HCT116 (cell line): ENCODE results near the gene PBX3. TPM values are rescaled to one million over a fixed set of nuclear protein-coding genes. Genes with fewer than 3 reads are reported as not detected.

Experiments
- ATAC-seq: fragments of 200-7000 bp; cut with Tn5 transposase; 2 replicates; pipeline ENCODE4 v1.9.1; 2020; ENCODE audit warnings: mild to moderate bottlenecking, moderate library complexity
- BruUV-seq: library from RNA; stranded (reverse); fragments of 400-500 nt; replicated peaks from 2 replicates; lab custom pipeline; 2021; lab: Mats Ljungman, UMichigan
- CTCF ChIA-PET: fragments of 300-600 bp; sonication (Branson Sonifier 250); formaldehyde crosslinking; loops from one replicate; lab custom pipeline; 2021; ENCODE audit warnings: antibody characterized with exemption; lab: Charles Lee
- POLR2A ChIA-PET: fragments of 300-600, 350-600 bp; sonication (Branson Sonifier 250); formaldehyde crosslinking; loops from one replicate; lab custom pipeline; 2021; ENCODE audit warnings: antibody characterized with exemption; lab: Charles Lee
- RAD21 ChIA-PET, 2 experiments: fragments of 300-600 bp; sonication (Branson Sonifier 250); formaldehyde crosslinking; loops; one replicate each; lab custom pipeline; 2023; ENCODE audit warnings: low total read pairs in 2 of 2; ENCODE audit not compliant: uncharacterized antibody in 2 of 2, unreplicated experiment in 2 of 2, low non-redundant PET in 1 of 2; lab: Charles Lee
- DNase-seq: peaks from one replicate; pipeline ENCODE4 v3.0.0-alpha.2; 2010; ENCODE audit warnings: low read depth, low spot score
- H2AFZ ChIP-seq: fragments of 200-600 bp; shearing (Covaris generic), sonication (generic); 2 replicates; pipeline ENCODE4 v1.6.1; 2017; ENCODE audit warnings: low read depth, mixed run types, mixed read lengths, antibody characterized with exemption, low read length; ENCODE audit not compliant: poor library complexity, severe bottlenecking
- H3K27ac ChIP-seq: 2 replicates; pipeline ENCODE4 v1.5.1; 2012; ENCODE audit warnings: low read depth, low read length
- H3K27me3 ChIP-seq: fragments of 200-600 bp; sonication (generic); 2 replicates; pipeline ENCODE4 v1.6.1; 2016; ENCODE audit warnings: mixed run types, low read length, mixed read lengths; ENCODE audit not compliant: insufficient read depth
- H3K36me3 ChIP-seq, 2 experiments: fragments of 200-500 bp in 1 of 2; fragments of 200-600 bp in 1 of 2; sonication (Bioruptor generic) in 1 of 2; sonication (generic) in 1 of 2; 2 replicates each; pipeline versions ENCODE4 v1.5.1 to v1.6.1; 2014 to 2016; ENCODE audit warnings: low read length in 2 of 2, inconsistent platforms in 1 of 2, mixed read lengths in 1 of 2, mixed run types in 1 of 2; ENCODE audit not compliant: insufficient read depth in 2 of 2, control insufficient read depth in 1 of 2
- H3K4me1 ChIP-seq, 2 experiments: fragments of 200-600 bp in 1 of 2; sonication (generic) in 1 of 2; 2 replicates each; pipeline versions ENCODE4 v1.5.1 to v1.6.1; 2012 to 2017; ENCODE audit warnings: low read length in 2 of 2, inconsistent platforms in 1 of 2, mild to moderate bottlenecking in 1 of 2, mixed read lengths in 1 of 2, mixed run types in 1 of 2, moderate library complexity in 1 of 2; ENCODE audit not compliant: insufficient read depth in 2 of 2, control insufficient read depth in 1 of 2
- H3K4me2 ChIP-seq: fragments of 200-600 bp; sonication (generic); 2 replicates; pipeline ENCODE4 v1.6.1; 2017; ENCODE audit warnings: mixed run types, low read length, mixed read lengths
- H3K4me3 ChIP-seq, 2 experiments: fragments of 200-600 bp in 1 of 2; sonication (generic) in 1 of 2; replicated peaks in 1 of 2; 2 replicates each; pipeline ENCODE4 v1.5.1; 2011 to 2016; ENCODE audit warnings: low read length in 2 of 2, control low read depth in 1 of 2, low read depth in 1 of 2, mild to moderate bottlenecking in 1 of 2, mixed read lengths in 1 of 2, mixed run types in 1 of 2
- H3K79me2 ChIP-seq: fragments of 200-600 bp; sonication (generic); 2 replicates; pipeline ENCODE4 v1.6.1; 2017; ENCODE audit warnings: mild to moderate bottlenecking, mixed run types, low read length, moderate library complexity, mixed read lengths; ENCODE audit not compliant: insufficient read depth
- H3K9ac ChIP-seq: fragments of 200-600 bp; sonication (generic); 2 replicates; pipeline ENCODE4 v1.6.1; 2016; ENCODE audit warnings: low read length, mixed read lengths
- H3K9me2 ChIP-seq: fragments of 200-600 bp; sonication (generic), shearing (Covaris generic); 2 replicates; pipeline ENCODE4 v1.6.1; 2017; ENCODE audit warnings: mixed run types, mild to moderate bottlenecking, moderate library complexity; ENCODE audit not compliant: insufficient read depth
- H3K9me3 ChIP-seq, 2 experiments: fragments of 200-500 bp in 1 of 2; fragments of 200-600 bp in 1 of 2; sonication (Bioruptor generic) in 1 of 2; sonication (generic) in 1 of 2; 2 replicates each; pipeline ENCODE4 v1.6.1; 2014 to 2017; ENCODE audit warnings: low read length in 2 of 2, mixed read lengths in 2 of 2, inconsistent platforms in 1 of 2, low read depth in 1 of 2, mild to moderate bottlenecking in 1 of 2, mixed run types in 1 of 2, moderate library complexity in 1 of 2; ENCODE audit not compliant: control insufficient read depth in 1 of 2, insufficient read depth in 1 of 2
- H4K20me1 ChIP-seq: fragments of 200-600 bp; sonication (generic), shearing (Covaris generic); 2 replicates; pipeline ENCODE4 v1.6.1; 2017; ENCODE audit warnings: mixed run types, mild to moderate bottlenecking, moderate library complexity; ENCODE audit not compliant: insufficient read depth
- ATF3 ChIP-seq: IDR thresholded peaks from 2 replicates; pipeline ENCODE4 v1.6.1; 2012
- CBX3 ChIP-seq: IDR thresholded peaks from 2 replicates; pipeline ENCODE4 v1.6.1; 2012; ENCODE audit warnings: low read depth
- CTCF ChIP-seq, 3 experiments: fragments of 200-600 bp in 1 of 3; sonication (generic) in 1 of 3; IDR thresholded peaks in 2 of 3; conservative IDR thresholded peaks in 1 of 3; 2 replicates each; pipeline ENCODE4 v1.5.1; 2012 to 2017; ENCODE audit warnings: low read depth in 2 of 3, low read length in 2 of 3, antibody characterized with exemption in 1 of 3, borderline replicate concordance in 1 of 3, control low read depth in 1 of 3, mild to moderate bottlenecking in 1 of 3, mixed read lengths in 1 of 3, mixed run types in 1 of 3, moderate library complexity in 1 of 3; ENCODE audit not compliant: insufficient read depth in 1 of 3
- EGR1 ChIP-seq: IDR thresholded peaks from 2 replicates; pipeline ENCODE4 v1.6.1; 2012; ENCODE audit warnings: low read depth
- FOSL1 ChIP-seq: IDR thresholded peaks from 2 replicates; pipeline ENCODE4 v1.6.1; 2012; ENCODE audit warnings: low read depth
- JUND ChIP-seq: IDR thresholded peaks from 2 replicates; pipeline ENCODE4 v1.6.1; 2012
- MAX ChIP-seq: IDR thresholded peaks from 2 replicates; pipeline ENCODE4 v1.6.1; 2012
- POLR2A ChIP-seq: IDR thresholded peaks from 2 replicates; pipeline ENCODE4 v1.7.0; 2011; ENCODE audit warnings: borderline replicate concordance; ENCODE audit not compliant: insufficient read depth, insufficient read length; ENCODE audit errors: extremely low read depth
- POLR2AphosphoS5 ChIP-seq: IDR thresholded peaks from 2 replicates; pipeline ENCODE4 v1.6.1; 2011; ENCODE audit warnings: mild to moderate bottlenecking, low read depth, low read length, moderate library complexity
- REST ChIP-seq: IDR thresholded peaks from 2 replicates; pipeline ENCODE4 v1.6.1; 2012; ENCODE audit warnings: low read depth
- SIN3A ChIP-seq: IDR thresholded peaks from 2 replicates; pipeline ENCODE4 v1.6.1; 2012; ENCODE audit warnings: low read depth
- SP1 ChIP-seq: IDR thresholded peaks from 2 replicates; pipeline ENCODE4 v1.6.1; 2012; ENCODE audit warnings: low read depth
- SRF ChIP-seq: IDR thresholded peaks from 2 replicates; pipeline ENCODE4 v1.6.1; 2012; ENCODE audit warnings: low read depth
- TCF7L2 ChIP-seq: IDR thresholded peaks from 2 replicates; pipeline ENCODE4 v1.7.0; 2011; ENCODE audit warnings: borderline replicate concordance, inconsistent platforms; ENCODE audit not compliant: insufficient read depth, insufficient read length; ENCODE audit errors: extremely low read depth
- YY1 ChIP-seq: IDR thresholded peaks from 2 replicates; pipeline ENCODE4 v1.6.1; 2011; ENCODE audit warnings: low read length, low read depth, moderate library complexity, mild to moderate bottlenecking; ENCODE audit not compliant: insufficient replicate concordance; ENCODE audit errors: extremely low read depth
- ZBTB33 ChIP-seq: IDR thresholded peaks from 2 replicates; pipeline ENCODE4 v1.6.1; 2011; ENCODE audit warnings: mild to moderate bottlenecking, low read length, moderate library complexity; ENCODE audit not compliant: insufficient replicate concordance; ENCODE audit errors: extremely low read depth
- ZFX ChIP-seq: fragments of 450-650 bp; IDR thresholded peaks from 2 replicates; pipeline ENCODE4 v1.6.1; 2017
- ZNF274 ChIP-seq: fragments of 200-500 bp; sonication (Bioruptor generic); IDR thresholded peaks from 2 replicates; pipeline ENCODE4 v1.6.1; 2014; ENCODE audit warnings: mild to moderate bottlenecking, low read depth, low read length, inconsistent platforms
- intact Hi-C: fragments of 100-400 bp; cut with micrococcal nuclease; formaldehyde crosslinking; loops from 2 replicates; pipeline ENCODE4 v1.10.0; 2022
- total RNA-seq: library from RNA; stranded (reverse); gene quantifications from one replicate; pipeline ENCODE4 v1.2.1, GENCODE V29; 2021; ENCODE audit not compliant: unreplicated experiment

PBX3 gene
- total RNA-seq, 1 experiment from 2014 or later = 13.5 TPM

GRCh38 chr9:125787715-125788114 lies 40.5 kb downstream of the PBX3 start:
- H3K4me2 ChIP-seq = no peak overlapping the region
- no peak overlapping the region for H3K9ac ChIP-seq
- no peak overlapping the region for H3K27ac ChIP-seq
- intact Hi-C loops = no loop called here
- H3K9me3 ChIP-seq = no peaks in the 10 kb centered on the region
- H3K36me3 ChIP-seq = no peaks in the 10 kb centered on the region
- no peaks in the 10 kb centered on the region for H3K9me2 ChIP-seq
- no peak overlapping the region for H2AFZ ChIP-seq
- ChIA-PET CTCF (no interaction called here), POLR2A (no interaction called here), RAD21 (no interaction called here)
- TF ChIP-seq YY1 = no peak
- no peak for TF ChIP-seq SP1
- TF ChIP-seq FOSL1 = no peak
- TF ChIP-seq POLR2AphosphoS5 = no peak
- TF ChIP-seq TCF7L2 = no peak
- TF ChIP-seq ATF3 = no peak
- TF ChIP-seq ZBTB33 = no peak
- no peak for TF ChIP-seq CBX3
- no peak for TF ChIP-seq EGR1
- no peak for TF ChIP-seq MAX
- TF ChIP-seq SRF = no peak
- TF ChIP-seq ZNF274 = no peak
- TF ChIP-seq SIN3A = no peak
- TF ChIP-seq CTCF (IDR thresholded peaks at IDR 0.05 in 2 of 3, conservative IDR thresholded peaks at IDR 0.05 in 1 of 3; ENCODE audit: borderline replicate concordance in 1 of 3, insufficient read depth in 1 of 3, low read depth in 2 of 3, low read length in 2 of 3) = no peak
- TF ChIP-seq JUND = no peak
- no peak for TF ChIP-seq POLR2A
- TF ChIP-seq REST = no peak
- no peak for TF ChIP-seq ZFX
- BruUV-seq = no TSS peak
- H4K20me1 ChIP-seq = no peaks in the 10 kb centered on the region
- ATAC-seq (no peak), DNase-seq (no peak)
- no peaks in the 10 kb centered on the region for H3K4me1 ChIP-seq
- H3K79me2 ChIP-seq = no peaks in the 10 kb centered on the region
- H3K27me3 ChIP-seq = no peaks in the 10 kb centered on the region
- H3K4me3 ChIP-seq = no peak overlapping the region
